ENCODE data around the gene HDAC5. TPM values are rescaled to one million over a fixed set of nuclear protein-coding genes. Genes with fewer than 3 reads are reported as not detected.
A peak's percentile ranks its signal among the peaks of the same experiment; 100 is the strongest.

The HDAC5 gene
- total and polyA plus RNA-seq, 12 donors = 4.8 to 144 (median 73.0) TPM

DNA sequence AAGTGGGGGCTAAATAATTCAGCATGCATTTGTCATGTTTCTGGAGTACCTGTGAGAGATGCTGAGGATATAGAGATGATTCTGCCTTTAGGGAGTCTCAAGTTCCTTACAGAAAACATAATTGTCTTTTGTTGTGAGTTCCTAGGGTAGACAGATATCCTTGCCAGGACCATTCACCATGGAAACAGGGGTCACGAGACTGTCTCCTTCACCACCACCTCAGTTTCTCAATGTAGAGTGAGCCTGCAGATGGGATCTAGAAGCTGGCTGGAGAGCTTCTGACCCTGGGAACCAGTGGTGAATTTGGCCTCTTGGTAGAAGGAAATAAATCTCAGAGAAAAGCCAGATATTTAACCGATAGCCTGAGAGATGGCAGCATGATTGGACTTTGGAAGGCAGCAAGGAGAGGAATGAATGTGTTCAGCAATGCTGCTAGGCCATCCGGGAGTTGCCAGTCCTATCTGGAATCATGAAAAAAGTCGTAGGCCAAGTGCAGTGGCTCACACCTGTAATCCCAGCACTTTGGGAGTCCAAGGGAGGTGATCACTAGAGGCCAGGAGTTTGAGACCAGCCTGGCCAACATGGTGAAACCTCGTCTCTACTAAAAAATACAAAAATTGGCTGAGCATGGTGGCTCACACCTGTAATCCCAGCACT is 7.4 kb upstream of the HDAC5 start:
- intact Hi-C loops (cut with DNase I) = no loop called here
- Histone ChIP-seq H3K27ac (no peak overlapping the region), H3K4me3 (no peak overlapping the region), H3K4me1 (replicated peaks in 1 of 2) (peaks cover 0 to 6% of the 10 kb centered on the region in 2 donors), H3K27me3 (no peaks in the 10 kb centered on the region), H3K9me3 (replicated peaks in 1 of 3) (no peaks in the 10 kb centered on the region), H3K36me3 (replicated peaks in 1 of 2) (no peaks in the 10 kb centered on the region)
- WGBS, 4 donors = 68 to 76% (median 71%) methylated on average over 4 to 5 of the region's 5 CpGs
- no peak for TF ChIP-seq POLR2A (IDR thresholded peaks at IDR 0.05)
- TF ChIP-seq, protein P1, sequence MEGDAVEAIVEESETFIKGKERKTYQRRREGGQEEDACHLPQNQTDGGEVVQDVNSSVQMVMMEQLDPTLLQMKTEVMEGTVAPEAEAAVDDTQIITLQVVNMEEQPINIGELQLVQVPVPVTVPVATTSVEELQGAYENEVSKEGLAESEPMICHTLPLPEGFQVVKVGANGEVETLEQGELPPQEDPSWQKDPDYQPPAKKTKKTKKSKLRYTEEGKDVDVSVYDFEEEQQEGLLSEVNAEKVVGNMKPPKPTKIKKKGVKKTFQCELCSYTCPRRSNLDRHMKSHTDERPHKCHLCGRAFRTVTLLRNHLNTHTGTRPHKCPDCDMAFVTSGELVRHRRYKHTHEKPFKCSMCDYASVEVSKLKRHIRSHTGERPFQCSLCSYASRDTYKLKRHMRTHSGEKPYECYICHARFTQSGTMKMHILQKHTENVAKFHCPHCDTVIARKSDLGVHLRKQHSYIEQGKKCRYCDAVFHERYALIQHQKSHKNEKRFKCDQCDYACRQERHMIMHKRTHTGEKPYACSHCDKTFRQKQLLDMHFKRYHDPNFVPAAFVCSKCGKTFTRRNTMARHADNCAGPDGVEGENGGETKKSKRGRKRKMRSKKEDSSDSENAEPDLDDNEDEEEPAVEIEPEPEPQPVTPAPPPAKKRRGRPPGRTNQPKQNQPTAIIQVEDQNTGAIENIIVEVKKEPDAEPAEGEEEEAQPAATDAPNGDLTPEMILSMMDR (IDR thresholded peaks at IDR 0.05) = no peak
- no peak for DNase-seq

DNA sequence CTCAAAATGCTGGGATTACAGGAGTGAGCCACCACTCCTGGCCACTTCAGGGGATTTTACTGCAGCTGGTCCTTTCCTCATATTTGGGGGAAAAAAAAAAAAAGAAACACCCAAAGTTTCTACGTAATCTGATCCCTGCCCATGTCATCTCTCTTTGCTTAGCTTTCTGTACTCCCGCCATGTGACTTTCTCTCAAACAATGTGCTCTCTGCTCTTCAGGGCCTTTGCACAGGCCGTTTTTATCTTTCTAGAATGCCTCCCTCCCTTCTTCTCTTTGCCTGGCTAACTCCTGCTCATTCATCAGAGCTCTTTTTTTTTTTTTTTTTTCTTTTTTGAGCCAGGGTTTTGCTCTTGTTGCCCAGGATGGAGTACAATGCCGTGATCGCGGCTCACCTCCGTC is 4.9 kb upstream of the HDAC5 start:
- intact Hi-C loops (cut with DNase I) = no loop called here
- 89 to 94% (median 91%) methylated on average over 7 of the region's 7 CpGs for WGBS, 4 donors

GRCh38 chr17:44124118-44124438 is 637 bp upstream of the HDAC5 start:
- WGBS, 4 donors = 0 to 7% (median 3%) methylated on average over 4 to 8 of the region's 8 CpGs
- no peak for DNase-seq
- Histone ChIP-seq H3K4me3 (peak overlapping the region; percentile 0 to 98 (median 66)), H3K4me1 (replicated peaks in 1 of 2) (peaks cover 11 to 21% of the 10 kb centered on the region in 2 donors), H3K9me3 (replicated peaks in 1 of 3) (no peaks in the 10 kb centered on the region), H3K27ac (peak overlapping the region; percentile 53 to 99 (median 82)), H3K27me3 (no peaks in the 10 kb centered on the region), H3K36me3 (replicated peaks in 1 of 2) (no peaks in the 10 kb centered on the region)
- TF ChIP-seq, protein P1 (IDR thresholded peaks at IDR 0.05) = peak in 1 of 6 experiments; percentile 6
- peak in 1 of 2 donors; percentile 26 for TF ChIP-seq POLR2A (IDR thresholded peaks at IDR 0.05)
- intact Hi-C loops (cut with DNase I) = no loop called here

More for the DNA sequence above, 4.9 kb upstream of the HDAC5 start:
- Histone ChIP-seq H3K9me3 (replicated peaks in 1 of 3) (no peaks in the 10 kb centered on the region), H3K27me3 (no peaks in the 10 kb centered on the region), H3K4me1 (replicated peaks in 1 of 2) (peaks cover 0 to 13% of the 10 kb centered on the region in 2 donors), H3K4me3 (no peak overlapping the region), H3K36me3 (replicated peaks in 1 of 2) (no peaks in the 10 kb centered on the region), H3K27ac (no peak overlapping the region)
- no peak for DNase-seq
- TF ChIP-seq, protein P1 (IDR thresholded peaks at IDR 0.05) = no peak
- no peak for TF ChIP-seq POLR2A (IDR thresholded peaks at IDR 0.05)

- Histone ChIP-seq H3K9me3 (replicated peaks in 1 of 3) (no peaks in the 10 kb centered on the region), H3K27me3 (no peaks in the 10 kb centered on the region), H3K4me1 (replicated peaks in 1 of 2) (peaks cover 11 to 21% of the 10 kb centered on the region in 2 donors), H3K27ac (peak overlapping the region in 4 of 5 donors; percentile 62 to 99 (median 80)), H3K4me3 (peak overlapping the region; percentile 64 to 98 (median 82)), H3K36me3 (replicated peaks in 1 of 2) (no peaks in the 10 kb centered on the region)
- 1 to 3% (median 1%) methylated on average over 17 to 32 of the region's 32 CpGs for WGBS, 4 donors
- no peak for DNase-seq
- no peak for TF ChIP-seq POLR2A (IDR thresholded peaks at IDR 0.05)
- TF ChIP-seq, protein P1 (IDR thresholded peaks at IDR 0.05) = no peak
- intact Hi-C loops (cut with DNase I) = no loop called here
Observed at GRCh38 chr17:44122816-44123355, 555 bp downstream of the HDAC5 start.

Measured in adrenal gland (tissue), 12 donors.